VCaP (cell line): ENCODE data around the gene SLC35F4.

Experiments used
- H3K27ac ChIP-seq: fragments of 450-650 bp; 2 replicates; pipeline ENCODE4 v1.5.1; 2017
- CTCF ChIP-seq: fragments of 450-650 bp; conservative IDR thresholded peaks from 2 replicates; pipeline ENCODE4 v1.5.1; 2017; ENCODE audit warnings: mild to moderate bottlenecking, moderate library complexity

The SLC35F4 gene

DNA sequence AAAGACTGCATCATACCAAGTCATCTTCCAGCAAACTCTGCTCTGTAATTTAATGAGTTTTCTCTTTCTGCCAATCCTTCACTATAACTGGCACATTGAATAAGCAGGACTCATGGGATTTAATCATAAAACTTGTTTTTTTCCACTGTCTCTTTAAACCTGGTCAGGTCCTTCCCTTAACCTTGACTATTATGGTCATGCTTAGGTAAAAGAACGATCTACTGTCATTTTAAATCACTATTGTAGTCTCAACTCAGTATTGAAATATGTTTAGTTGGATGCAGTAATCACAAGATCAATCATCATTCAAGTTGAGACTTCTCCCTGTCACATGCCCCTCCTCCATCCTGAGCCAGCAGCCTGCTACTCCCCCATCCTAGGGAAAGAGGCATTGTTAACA is 56.1 kb downstream of the SLC35F4 start:
- no peak overlapping the region for H3K27ac ChIP-seq
- TF ChIP-seq CTCF: no peak

DNA sequence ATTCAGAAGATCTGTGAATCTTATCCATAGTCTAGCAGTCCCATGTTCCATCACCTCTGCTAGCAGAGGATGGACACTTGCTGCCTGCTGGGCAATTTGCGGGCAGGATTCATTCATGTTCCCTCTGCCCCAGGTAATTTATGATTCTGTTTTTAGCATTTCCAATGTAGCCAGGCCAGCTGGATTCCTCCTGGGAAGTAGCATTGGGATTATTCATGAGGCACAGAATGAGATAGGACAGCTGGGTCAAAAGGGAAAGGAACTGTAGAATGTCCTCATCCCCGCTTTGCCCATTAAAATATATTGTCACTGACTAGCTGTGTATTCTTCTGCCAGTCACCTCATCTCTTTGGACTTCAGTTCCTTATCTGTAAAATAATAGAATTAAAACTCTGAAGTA is 68.7 kb downstream of the SLC35F4 start:
- no peak for TF ChIP-seq CTCF
- no peak overlapping the region for H3K27ac ChIP-seq

DNA sequence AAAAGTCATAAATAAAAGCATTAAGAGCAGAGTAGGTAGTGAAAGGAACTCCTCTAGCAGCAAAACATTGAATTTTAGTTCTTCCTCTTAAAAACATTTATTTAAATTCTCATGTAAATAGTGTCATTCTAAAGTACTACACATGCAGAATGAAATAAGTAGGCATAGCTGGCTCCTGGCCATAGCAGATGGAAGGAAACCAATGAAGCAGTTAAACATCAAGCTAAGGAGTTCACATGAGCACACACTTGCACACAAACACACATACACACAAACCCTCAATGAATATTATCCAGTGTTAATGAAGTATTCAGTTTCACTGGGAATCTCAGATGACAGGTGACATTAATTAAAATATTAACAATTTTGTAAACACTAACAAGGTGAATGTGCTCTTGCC is 69.3 kb downstream of the SLC35F4 start:
- TF ChIP-seq CTCF: no peak
- no peak overlapping the region for H3K27ac ChIP-seq

DNA sequence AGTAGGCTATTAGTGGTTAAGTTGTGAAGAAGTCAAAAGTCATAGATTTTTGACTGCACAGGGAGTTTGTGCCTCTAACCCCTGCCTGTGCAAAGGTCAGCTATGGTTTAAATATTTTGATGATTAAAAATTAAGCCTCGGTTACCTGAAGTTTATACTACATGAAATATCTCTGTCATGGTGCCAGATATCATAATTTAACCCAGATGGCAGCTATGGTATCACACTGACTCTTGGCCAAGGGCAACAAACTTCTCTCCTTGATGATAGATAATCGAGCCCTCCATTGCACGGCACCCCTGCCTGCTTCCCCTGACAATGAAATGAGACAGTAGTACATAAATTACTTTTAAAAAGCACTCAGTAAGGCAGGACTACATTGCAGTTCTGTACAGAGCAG is 80.8 kb downstream of the SLC35F4 start:
- H3K27ac ChIP-seq: no peak overlapping the region
- TF ChIP-seq CTCF: no peak

DNA sequence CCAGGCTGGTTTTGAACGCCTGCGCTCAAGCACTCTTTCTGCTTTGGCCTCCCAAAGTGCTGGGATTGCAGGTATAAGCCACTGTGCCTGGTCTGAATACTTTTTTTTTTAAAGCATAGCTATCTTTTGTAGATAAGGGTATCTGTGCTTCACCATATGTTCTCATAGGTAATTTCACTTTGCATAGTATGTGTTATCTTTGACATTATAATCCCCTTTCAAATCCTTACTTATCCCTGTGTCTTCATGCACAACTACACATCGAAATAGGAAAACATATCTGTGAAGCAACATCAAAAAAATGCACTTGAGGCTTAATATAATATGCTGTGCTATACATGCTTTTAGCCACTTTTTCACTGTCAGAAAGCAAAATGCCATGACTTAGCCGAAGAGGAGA is 94.1 kb downstream of the SLC35F4 start:
- no peak overlapping the region for H3K27ac ChIP-seq
- TF ChIP-seq CTCF: no peak

DNA sequence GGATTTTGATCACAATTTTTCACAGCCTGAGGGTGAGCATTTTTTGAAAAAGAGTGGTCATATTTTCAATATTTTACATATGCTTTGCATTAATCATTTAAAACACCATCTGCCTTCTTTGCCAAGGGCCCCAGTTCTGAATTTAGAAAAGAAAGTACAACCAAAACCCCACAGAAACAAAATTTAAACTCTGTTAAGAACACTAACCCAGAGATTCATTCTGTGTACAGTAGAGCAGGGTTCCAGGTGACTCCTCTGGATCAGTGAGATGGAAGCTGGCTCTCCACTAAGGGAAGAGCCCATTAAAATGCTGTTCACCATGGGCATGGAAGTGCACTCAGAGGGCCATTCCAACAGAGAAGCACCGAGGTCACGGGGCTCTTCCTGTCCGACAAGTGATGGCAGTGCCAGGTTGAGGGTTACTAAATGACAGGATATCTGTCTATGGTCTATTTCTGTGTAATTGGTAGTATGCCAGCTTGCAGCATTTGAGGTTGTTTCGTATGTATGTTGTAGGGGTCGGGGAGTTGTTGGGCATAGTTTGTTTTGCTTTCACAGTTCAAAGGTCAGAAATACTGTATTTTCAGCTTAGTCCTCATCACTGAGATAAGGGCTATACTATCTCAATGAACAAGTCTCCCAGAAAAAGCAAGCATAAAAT is 95.9 kb downstream of the SLC35F4 start:
- no peak for TF ChIP-seq CTCF
- no peak overlapping the region for H3K27ac ChIP-seq

GRCh38 chr14:57761800-57762199 is 104.1 kb downstream of the SLC35F4 start:
- TF ChIP-seq CTCF: no peak
- no peak overlapping the region for H3K27ac ChIP-seq
